ENCODE measurements around the gene AGAP1.

DNA sequence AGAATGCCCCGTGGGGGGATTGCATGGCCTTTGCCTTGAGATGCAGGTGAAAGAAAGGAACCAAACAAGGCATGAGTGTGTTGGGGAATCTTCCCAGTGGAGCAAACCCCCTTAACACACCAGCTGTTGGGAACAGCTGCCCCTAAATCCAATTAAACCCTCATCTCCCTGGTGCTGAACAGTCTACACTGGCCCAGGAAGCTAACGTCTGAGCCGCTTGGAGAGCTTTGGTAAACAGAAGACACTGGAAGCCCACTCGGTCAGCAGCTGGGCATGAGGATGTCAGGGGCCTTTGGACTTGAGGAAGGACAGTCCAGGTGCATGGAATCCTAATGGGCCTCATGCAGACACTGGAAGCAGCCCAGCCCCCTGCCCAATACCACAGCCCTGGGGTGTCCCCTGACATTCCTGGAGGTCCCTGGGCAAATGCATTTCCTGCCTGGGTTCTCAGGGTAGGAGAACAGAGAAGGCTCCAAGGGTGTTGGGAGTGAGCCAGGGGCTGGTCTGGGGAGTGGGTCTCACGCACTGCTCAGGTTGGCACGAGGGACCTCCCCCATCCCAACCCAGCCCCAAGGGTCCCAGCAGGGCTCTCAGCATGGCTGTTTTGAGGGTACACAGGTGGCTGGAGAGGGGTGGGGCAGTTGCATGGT, 636.6 kb downstream of the AGAP1 start:
- TF ChIP-seq POLR2AphosphoS5 (IDR thresholded peaks at IDR 0.05) (no peak), POLR2A (IDR thresholded peaks at IDR 0.05) (no peak)
- TF ChIP-seq, protein P1, sequence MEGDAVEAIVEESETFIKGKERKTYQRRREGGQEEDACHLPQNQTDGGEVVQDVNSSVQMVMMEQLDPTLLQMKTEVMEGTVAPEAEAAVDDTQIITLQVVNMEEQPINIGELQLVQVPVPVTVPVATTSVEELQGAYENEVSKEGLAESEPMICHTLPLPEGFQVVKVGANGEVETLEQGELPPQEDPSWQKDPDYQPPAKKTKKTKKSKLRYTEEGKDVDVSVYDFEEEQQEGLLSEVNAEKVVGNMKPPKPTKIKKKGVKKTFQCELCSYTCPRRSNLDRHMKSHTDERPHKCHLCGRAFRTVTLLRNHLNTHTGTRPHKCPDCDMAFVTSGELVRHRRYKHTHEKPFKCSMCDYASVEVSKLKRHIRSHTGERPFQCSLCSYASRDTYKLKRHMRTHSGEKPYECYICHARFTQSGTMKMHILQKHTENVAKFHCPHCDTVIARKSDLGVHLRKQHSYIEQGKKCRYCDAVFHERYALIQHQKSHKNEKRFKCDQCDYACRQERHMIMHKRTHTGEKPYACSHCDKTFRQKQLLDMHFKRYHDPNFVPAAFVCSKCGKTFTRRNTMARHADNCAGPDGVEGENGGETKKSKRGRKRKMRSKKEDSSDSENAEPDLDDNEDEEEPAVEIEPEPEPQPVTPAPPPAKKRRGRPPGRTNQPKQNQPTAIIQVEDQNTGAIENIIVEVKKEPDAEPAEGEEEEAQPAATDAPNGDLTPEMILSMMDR (IDR thresholded peaks at IDR 0.05 in 8 of 11, conservative IDR thresholded peaks at IDR 0.05 in 3 of 11): no peak

All from spleen (tissue), 7 donors.